GOT3 (cell line): ENCODE results near the gene CPEB1.
"Not testable (repeated sequence)": the region's sequence is repeated elsewhere in the genome, so short reads cannot be mapped to it uniquely, and the experiment has no call there.

Source experiments
- DNase-seq: peaks from one replicate; lab custom pipeline; 2025; ENCODE audit warnings: mixed read lengths; lab: John Stamatoyannopoulos, UW

The CPEB1 gene

GRCh38 chr15:82513587-82513986, 133.6 kb downstream of the CPEB1 start:
- not testable (repeated sequence) for DNase-seq

DNA sequence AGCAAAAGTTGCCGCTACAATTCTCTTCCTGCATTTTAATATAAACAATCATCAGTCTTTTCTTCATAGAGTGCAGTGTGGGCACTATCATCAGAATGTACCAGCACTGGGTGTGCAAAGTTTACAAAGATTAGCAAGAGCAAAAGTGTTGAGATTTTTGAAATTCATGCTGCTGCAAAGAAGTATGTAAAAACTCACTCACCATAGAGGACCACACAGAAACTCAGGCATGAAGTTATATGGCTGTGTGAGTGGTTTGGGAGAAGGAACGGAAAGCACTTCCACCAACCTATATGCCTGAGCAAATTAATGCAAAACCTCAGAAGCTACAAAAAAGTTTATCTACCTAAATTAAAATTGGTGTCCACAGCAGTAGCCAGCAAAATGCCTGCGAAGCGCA, 139.5 kb downstream of the CPEB1 start:
- not testable (repeated sequence) for DNase-seq

- DNase-seq = not testable (repeated sequence)
Measured at GRCh38 chr15:82507087-82507486, 140.1 kb downstream of the CPEB1 start.

GRCh38 chr15:82505842-82506241, 141.3 kb downstream of the CPEB1 start:
- not testable (repeated sequence) for DNase-seq

GRCh38 chr15:82504074-82504473, 143.1 kb downstream of the CPEB1 start:
- DNase-seq = not testable (repeated sequence)

GRCh38 chr15:82502700-82503339, 144.3 kb downstream of the CPEB1 start:
- DNase-seq = not testable (repeated sequence)

- not testable (repeated sequence) for DNase-seq
Measured at GRCh38 chr15:82500772-82501171, 146.4 kb downstream of the CPEB1 start.

DNA sequence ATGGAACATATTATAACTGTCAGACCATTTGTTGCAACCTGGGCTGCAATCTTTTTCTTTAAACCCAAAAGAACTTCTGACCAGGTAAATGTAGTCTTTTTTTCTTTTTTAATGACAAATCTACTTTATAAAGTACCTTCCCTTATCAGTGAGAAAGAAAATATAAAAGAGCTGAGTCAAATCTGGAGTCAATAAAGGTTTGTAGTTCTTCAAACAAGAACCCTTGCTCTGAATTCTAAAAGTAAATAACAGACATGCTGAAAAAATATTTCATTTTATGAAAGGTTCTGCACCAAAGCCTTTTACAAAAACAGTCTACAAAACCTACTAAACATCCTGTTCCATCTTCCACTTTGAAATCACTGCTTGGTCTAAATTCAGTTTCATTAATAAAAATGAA, 149.2 kb downstream of the CPEB1 start:
- DNase-seq = not testable (repeated sequence)
